GDM1 (cell line): ENCODE results near the gene PELI3.

Experiments
- DNase-seq: peaks from one replicate; lab custom pipeline; 2025; lab: John Stamatoyannopoulos, UW

The PELI3 gene

DNA sequence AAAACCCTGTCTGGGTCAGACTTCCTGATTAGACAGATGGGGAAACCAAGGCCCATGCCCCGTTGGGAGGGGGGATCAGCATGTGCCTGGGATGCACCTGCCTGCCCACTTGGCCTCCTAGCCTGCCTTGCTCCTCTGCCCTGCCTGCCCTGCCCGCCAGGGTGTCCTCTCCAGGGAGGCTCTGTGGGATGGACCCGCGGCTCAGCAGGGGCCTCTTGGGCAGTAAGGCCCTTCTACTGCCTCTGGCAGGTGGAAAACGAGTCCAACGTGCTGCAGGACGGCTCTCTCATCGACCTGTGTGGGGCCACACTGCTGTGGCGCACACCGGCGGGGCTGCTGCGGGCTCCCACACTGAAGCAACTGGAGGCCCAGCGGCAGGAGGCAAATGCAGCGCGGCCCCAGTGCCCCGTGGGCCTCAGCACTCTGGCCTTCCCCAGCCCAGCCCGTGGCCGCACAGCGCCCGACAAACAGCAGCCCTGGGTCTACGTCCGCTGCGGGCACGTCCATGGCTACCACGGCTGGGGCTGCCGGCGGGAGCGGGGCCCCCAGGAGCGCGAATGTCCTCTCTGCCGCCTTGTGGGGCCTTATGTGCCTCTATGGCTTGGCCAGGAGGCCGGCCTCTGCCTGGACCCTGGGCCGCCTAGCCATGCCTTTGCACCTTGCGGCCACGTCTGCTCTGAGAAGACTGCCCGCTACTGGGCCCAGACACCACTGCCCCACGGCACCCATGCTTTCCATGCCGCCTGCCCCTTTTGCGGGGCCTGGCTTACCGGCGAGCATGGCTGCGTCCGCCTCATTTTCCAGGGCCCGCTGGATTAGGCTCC lies 8.9 kb downstream of the PELI3 start:
- DNase-seq: no peak

GRCh38 chr11:66476173-66476840 lies 9.6 kb downstream of the PELI3 start:
- no peak for DNase-seq

- DNase-seq: no peak
Observed at GRCh38 chr11:66476841-66477251, 10.1 kb downstream of the PELI3 start.

- DNase-seq: no peak
Observed at GRCh38 chr11:66477263-66478201, 10.8 kb downstream of the PELI3 start.

- DNase-seq: no peak
Observed at GRCh38 chr11:66478729-66479393, 12.2 kb downstream of the PELI3 start.

DNA sequence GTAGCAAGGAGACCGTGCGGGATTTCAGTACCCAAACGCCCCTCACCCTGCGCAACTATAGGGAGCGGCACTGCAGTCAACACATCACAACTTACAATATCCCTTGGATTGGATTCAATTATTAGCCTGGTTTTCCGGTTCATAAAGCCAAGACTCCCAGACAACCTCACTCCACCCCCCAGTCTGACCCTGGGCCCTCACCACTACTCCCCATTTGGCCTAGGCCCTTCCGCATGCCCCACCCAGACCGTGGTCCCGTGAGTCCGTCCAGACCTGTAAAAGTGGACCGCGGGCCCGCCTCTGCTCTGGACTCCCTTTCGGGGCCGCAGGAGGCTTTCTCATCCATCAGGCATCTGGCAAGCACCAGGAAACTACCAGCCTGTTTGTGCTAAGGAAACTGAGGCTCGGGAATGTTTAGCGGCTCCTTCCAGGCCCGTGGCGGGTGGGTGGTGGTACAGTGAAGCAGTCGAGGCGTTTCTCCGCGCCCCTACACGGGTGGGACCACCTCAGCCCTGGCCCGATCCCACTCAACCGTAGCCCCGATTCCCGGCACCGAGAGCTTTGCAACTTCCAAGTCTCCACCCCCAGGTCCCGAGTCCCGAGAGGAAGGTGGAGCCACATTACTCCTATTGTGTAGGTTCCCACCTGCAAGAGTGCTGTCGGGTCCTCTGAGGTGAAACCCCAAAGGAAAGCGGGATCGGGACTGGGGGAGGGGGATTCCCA lies 12.8 kb downstream of the PELI3 start:
- no peak for DNase-seq

DNA sequence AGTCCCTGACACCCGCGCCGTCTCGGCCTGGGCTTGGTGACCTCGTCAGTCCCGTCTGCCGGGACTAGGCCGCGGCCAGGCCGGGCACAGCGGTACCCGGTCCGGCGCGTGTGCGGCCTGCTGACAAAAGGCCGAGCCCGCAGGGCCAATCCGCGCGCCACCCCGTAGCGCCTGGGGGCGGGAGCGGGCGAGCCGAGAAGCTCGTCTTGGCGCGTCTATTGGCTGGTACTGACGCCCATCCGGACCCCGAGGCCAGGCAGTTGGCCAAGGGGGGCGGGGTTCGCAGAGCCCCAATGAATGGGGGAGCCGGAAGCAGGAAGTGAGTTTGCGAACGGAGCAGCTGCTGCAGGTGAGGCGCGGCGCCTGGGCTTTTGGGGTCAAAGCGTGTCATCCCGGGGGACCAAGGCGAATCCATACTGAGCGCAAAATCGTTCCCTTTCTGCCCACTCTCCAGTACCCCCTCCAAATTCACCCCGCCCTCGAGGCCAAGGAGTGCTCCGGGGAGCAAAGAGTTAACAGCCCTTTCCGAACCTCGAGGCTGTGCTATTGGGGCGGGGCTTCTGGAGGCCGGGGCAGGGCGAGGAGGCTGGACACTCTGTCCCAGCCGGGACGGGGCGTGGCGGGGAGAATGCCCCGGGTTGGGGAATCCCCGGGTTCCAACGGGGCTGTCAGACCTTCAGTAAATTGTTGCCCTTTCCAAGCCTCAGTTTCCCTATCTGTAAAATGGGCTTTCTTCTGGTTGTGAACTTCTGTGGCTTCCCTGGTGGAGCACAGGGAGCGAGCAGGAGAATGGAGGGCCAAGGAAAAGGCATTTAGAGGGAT lies 13.6 kb downstream of the PELI3 start, which contains the start of gene DPP3:
Gene DPP3 (plus strand): TSS at position 318 of the 822 bp plus-strand sequence. CDS start 1,767 bp downstream, outside the sequence.
- DNase-seq: peak; percentile 95

DNA sequence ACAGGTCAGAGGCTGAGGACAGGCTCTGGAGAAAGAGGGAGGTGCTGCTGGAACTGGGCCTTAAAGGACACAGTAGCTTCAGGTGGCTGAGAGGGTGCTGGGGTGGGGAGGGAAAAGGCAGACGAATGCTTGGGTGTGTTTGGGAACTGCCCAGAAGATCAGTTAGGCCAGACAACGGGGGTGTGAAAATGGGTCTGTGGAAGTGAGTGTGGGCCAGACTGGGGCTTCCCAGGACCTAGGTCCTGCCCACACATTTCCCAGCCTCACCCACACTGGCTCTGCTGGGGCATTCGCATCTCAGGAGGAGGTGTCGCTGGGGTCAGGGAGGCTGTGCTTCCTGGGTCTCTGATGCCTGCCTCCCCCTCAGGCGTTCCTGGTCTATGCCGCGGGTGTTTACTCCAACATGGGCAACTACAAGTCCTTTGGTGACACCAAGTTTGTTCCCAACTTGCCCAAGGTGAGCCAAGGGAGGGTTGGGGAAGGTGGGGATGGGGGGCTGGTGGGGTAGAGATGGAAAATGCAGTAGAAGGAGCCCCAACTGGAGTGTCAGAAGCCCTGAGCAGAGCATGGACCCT lies 18.2 kb downstream of the PELI3 start:
- DNase-seq: no peak

DNA sequence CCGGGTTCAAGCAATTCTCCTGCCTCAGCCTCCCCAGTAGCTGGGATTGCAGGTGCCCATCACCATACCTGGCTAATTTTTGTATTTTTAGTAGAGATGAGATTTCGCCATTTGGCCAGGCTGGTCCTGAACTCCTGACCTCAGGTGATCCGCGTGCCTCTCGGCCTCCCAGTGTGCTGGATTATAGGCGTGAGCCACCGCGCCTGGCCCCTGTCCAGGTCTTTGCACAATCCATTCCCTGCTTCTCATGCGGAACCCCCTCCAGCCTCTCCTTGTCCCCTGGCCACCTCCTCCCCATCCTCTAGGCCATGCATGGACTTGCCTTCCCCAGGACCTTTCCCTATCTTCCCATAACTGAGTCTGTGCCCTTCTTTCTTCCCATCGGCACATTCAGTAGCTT lies 22.3 kb downstream of the PELI3 start:
- DNase-seq: no peak

DNA sequence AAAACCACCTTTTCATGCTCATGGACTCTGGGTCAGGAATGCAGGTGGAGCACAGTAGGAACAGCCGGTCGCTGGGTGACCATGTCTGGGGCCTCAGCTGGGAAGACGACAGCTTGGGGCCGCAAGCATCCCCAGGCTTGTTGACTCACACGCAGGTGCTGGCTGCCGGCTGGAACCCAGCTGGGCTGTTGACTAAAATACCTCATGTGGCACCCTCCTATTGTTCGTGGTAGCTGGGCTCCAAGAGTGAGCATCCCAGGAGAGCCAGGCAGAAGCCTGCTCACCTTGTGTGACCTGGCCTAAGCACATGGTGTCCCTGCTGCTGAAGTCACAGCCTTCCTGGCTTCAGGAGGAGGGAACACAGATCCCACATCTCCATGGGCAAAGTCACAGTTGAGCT lies 22.9 kb downstream of the PELI3 start:
- DNase-seq: no peak

- DNase-seq: no peak
Observed at GRCh38 chr11:66491315-66491935, 24.7 kb downstream of the PELI3 start.

GRCh38 chr11:66492161-66492865 lies 25.6 kb downstream of the PELI3 start:
- no peak for DNase-seq

- no peak for DNase-seq
Observed at GRCh38 chr11:66493130-66493529, 26.4 kb downstream of the PELI3 start.

GRCh38 chr11:66494458-66494857 lies 27.8 kb downstream of the PELI3 start:
- no peak for DNase-seq

- DNase-seq: no peak
Observed at GRCh38 chr11:66494935-66495334, 28.2 kb downstream of the PELI3 start.

DNA sequence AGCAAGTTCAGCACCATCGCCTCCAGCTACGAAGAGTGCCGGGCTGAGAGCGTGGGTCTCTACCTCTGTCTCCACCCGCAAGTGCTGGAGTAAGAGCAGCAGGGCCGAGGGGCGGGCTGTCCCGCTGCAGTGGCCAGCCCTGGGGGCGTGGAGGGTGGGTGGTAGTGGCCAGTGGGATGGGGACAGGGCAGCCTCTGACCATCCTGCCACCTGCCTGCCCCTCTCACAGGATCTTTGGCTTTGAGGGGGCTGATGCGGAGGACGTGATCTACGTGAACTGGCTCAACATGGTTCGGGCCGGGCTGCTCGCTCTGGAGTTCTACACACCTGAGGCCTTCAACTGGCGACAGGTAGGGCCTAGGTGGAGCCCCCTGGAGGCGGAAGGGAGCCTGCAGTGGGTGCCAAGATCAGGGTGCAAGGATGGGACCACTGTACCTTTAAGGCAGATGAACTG lies 28.7 kb downstream of the PELI3 start:
- DNase-seq: no peak

- DNase-seq: no peak
Observed at GRCh38 chr11:66497206-66497605, 30.5 kb downstream of the PELI3 start.

GRCh38 chr11:66498506-66498905 lies 31.8 kb downstream of the PELI3 start:
- no peak for DNase-seq
